WERI-Rb-1 (cell line): Measurements from ENCODE around the gene PIP4K2A.

Source experiments
- DNase-seq: peaks from one replicate; pipeline ENCODE4 v3.0.0-alpha.2; 2020
- H3K27ac ChIP-seq: fragments of 250-450 bp; sonication (Bioruptor Pico); 2 replicates; pipeline ENCODE4 v1.5.1; 2020; ENCODE audit warnings: mild to moderate bottlenecking, moderate library complexity
- H3K27me3 ChIP-seq: fragments of 250-450 bp; sonication (Bioruptor Pico); 2 replicates; pipeline ENCODE4 v1.5.1; 2021; ENCODE audit warnings: mild to moderate bottlenecking, low read depth, moderate library complexity; ENCODE audit not compliant: insufficient read depth, severe bottlenecking
- H3K36me3 ChIP-seq: fragments of 250-450 bp; sonication (Bioruptor Pico); 2 replicates; pipeline ENCODE4 v1.5.1; 2020; ENCODE audit warnings: mild to moderate bottlenecking, moderate library complexity
- H3K4me3 ChIP-seq: 2 replicates; pipeline ENCODE4 v1.5.1; 2011; ENCODE audit warnings: low read depth, mild to moderate bottlenecking, control low read depth, low read length
- H3K9me3 ChIP-seq: fragments of 250-450 bp; sonication (Bioruptor Pico); 2 replicates; pipeline ENCODE4 v1.5.1; 2021; ENCODE audit warnings: mild to moderate bottlenecking, moderate library complexity; ENCODE audit not compliant: severe bottlenecking
- TF ChIP-seq, protein P1 (sequence below): IDR thresholded peaks from 2 replicates; pipeline ENCODE4 v1.5.1; 2011; ENCODE audit warnings: low read depth, mild to moderate bottlenecking, control low read depth, inconsistent platforms, low read length

Gene PIP4K2A

DNA sequence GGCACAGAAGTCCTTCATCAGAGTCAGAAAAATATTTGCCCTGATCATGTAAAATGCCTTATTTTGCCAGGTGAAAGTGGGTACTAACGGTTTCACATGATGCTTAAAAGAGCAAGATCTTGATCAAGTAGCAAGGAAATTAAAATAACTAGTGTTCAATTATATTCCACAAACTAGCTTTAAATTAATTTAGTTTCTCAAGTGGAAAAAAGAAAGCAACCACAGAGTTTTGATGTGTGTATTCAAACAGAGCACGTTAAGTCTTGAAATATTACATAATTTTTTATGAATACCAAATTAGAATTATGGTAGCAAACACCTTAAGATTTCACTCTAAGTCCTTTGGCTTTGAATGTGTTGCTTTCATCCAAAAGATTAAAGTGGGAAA, 47.3 kb downstream of the PIP4K2A start:
- Histone ChIP-seq H3K9me3 (no peaks in the 10 kb centered on the region), H3K36me3 (no peaks in the 10 kb centered on the region), H3K27me3 (no peaks in the 10 kb centered on the region), H3K4me3 (no peak overlapping the region), H3K27ac (no peak overlapping the region)
- TF ChIP-seq, protein P1, sequence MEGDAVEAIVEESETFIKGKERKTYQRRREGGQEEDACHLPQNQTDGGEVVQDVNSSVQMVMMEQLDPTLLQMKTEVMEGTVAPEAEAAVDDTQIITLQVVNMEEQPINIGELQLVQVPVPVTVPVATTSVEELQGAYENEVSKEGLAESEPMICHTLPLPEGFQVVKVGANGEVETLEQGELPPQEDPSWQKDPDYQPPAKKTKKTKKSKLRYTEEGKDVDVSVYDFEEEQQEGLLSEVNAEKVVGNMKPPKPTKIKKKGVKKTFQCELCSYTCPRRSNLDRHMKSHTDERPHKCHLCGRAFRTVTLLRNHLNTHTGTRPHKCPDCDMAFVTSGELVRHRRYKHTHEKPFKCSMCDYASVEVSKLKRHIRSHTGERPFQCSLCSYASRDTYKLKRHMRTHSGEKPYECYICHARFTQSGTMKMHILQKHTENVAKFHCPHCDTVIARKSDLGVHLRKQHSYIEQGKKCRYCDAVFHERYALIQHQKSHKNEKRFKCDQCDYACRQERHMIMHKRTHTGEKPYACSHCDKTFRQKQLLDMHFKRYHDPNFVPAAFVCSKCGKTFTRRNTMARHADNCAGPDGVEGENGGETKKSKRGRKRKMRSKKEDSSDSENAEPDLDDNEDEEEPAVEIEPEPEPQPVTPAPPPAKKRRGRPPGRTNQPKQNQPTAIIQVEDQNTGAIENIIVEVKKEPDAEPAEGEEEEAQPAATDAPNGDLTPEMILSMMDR: no peak
- no peak for DNase-seq

DNA sequence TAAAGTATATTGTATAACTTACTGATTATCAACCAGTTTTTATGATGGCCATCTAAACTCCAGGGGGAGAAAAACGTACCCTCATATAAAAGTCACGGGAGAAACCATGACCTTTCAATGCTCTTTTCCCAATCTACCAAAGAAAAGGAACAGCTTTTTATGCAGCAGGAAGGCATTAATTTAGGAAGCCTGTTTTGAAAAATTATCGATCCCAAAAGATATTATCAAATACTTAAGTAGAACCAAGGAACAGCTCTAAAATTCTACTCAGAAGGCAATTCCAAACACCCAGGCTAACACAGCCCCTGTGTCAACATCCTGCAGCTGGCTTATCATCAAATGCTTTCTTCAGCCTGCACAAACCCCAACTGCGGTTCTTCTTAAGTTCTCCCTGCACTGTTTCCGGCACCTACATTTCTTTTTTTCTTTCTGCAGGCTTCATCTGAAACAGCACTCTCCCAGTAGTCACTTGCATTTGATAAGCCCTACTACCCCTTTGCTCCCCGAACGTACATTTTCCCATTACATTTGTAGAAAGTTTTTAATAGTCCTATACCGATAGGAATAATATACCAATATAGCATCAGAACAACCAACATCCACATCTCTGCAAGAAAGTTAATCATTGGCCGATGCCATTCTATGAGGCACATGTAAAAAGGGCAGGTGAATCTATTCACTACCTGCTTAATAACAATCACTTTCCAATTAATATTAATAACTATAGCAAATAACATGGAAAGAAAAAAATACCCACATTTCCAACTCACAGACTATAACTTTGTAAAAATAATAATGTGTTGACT, 47.9 kb downstream of the PIP4K2A start:
- no peak overlapping the region for H3K4me3 ChIP-seq
- H3K27ac ChIP-seq: no peak overlapping the region
- no peak for DNase-seq
- no peaks in the 10 kb centered on the region for H3K36me3 ChIP-seq
- TF ChIP-seq, protein P1: no peak
- H3K27me3 ChIP-seq: no peaks in the 10 kb centered on the region
- no peaks in the 10 kb centered on the region for H3K9me3 ChIP-seq

DNA sequence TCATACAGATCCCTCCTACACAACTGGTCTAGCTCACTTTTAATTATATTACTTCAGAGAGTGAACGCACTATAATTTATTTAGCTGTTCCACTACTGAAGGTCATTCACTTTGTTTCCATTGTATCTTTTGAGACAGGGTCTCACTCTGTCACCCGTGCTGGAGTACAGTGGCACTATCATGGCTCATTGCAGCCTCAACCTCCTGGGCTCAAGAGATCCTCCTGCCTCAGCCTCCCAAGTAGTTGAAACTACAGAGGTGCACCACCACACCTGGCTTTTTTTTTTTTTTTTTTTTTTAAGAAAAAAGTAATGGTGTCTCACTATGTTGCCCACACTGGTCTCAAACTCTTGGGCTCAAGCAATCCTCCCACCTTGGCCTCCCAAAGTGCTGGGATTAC, 49.0 kb downstream of the PIP4K2A start:
- Histone ChIP-seq H3K4me3 (no peak overlapping the region), H3K27ac (no peak overlapping the region), H3K36me3 (no peaks in the 10 kb centered on the region), H3K9me3 (no peaks in the 10 kb centered on the region), H3K27me3 (no peaks in the 10 kb centered on the region)
- TF ChIP-seq, protein P1: no peak
- DNase-seq: no peak

DNA sequence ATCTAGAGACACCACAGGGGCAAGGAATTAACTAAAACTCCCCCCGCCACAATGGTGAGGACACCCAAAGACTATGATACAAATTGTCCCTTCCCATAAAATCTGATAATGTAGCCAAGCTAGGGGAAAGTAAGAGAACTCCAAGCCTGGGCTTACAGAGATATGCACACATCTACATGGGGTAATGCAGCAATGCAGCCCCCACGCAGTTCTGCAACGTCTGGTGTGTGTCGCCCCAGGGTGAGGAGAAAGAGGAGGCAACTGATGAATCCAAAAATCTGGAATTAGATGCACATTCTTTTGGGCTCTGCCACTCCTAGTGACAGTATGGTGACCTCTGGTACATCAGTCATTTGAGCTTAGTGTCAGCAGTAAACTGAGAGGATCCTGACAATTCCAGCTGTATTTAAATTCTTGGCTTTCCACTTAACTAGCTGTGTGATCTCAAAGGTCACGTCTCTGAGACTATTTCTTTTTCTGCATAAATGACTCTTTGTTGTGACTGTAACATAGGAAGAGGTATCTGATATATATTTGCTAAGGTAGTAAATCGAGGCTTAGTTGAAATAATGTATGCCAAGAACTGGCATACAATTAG, 51.5 kb downstream of the PIP4K2A start:
- Histone ChIP-seq H3K27ac (no peak overlapping the region), H3K36me3 (no peaks in the 10 kb centered on the region)

DNA sequence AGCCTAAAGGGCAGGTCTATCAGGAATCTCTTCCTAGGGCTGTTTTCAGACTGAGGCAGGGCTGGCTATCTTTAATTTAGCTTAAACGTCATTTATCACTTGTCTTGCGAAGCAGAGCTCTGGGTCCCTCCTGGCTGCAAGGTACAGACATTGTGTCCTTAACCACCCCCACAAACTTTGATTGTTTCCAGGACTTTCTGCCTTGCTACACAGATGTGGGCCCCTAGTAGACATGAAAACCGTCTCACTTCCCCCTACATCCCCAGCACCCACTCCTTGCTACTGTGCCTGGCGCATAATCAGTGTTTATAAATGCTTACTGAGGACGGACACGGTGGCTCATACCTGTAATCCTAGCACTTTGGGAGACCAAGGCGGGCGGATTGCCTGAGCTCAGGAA, 54.5 kb downstream of the PIP4K2A start:
- Histone ChIP-seq H3K4me3 (no peak overlapping the region), H3K9me3 (no peaks in the 10 kb centered on the region), H3K27ac (no peak overlapping the region), H3K27me3 (no peaks in the 10 kb centered on the region), H3K36me3 (no peaks in the 10 kb centered on the region)
- no peak for DNase-seq
- TF ChIP-seq, protein P1: no peak

More for the DNA sequence above, 51.5 kb downstream of the PIP4K2A start:
- H3K27me3 ChIP-seq: no peaks in the 10 kb centered on the region
- TF ChIP-seq, protein P1: no peak
- no peak overlapping the region for H3K4me3 ChIP-seq
- DNase-seq: no peak
- no peaks in the 10 kb centered on the region for H3K9me3 ChIP-seq
